COLO668 (cell line): ENCODE measurements around the gene TARBP1.

ENCODE experiments used
- DNase-seq: peaks from one replicate; lab custom pipeline; 2025; ENCODE audit not compliant: unreplicated experiment; lab: John Stamatoyannopoulos, UW

The TARBP1 gene

GRCh38 chr1:234484991-234485739 is 6.2 kb upstream of the TARBP1 start:
- no peak for DNase-seq

GRCh38 chr1:234484218-234484617 is 5.2 kb upstream of the TARBP1 start:
- no peak for DNase-seq

GRCh38 chr1:234481771-234482170 is 2.8 kb upstream of the TARBP1 start:
- no peak for DNase-seq

- no peak for DNase-seq
Measured at GRCh38 chr1:234479866-234480265, 887 bp upstream of the TARBP1 start.

- DNase-seq: no peak
Measured at GRCh38 chr1:234479310-234479559, 256 bp upstream of the TARBP1 start.

GRCh38 chr1:234478152-234478480 is 863 bp downstream of the TARBP1 start:
- peak; percentile 90 for DNase-seq

GRCh38 chr1:234477386-234478151 is 1.4 kb downstream of the TARBP1 start:
- DNase-seq: no peak

GRCh38 chr1:234476172-234476571 is 2.8 kb downstream of the TARBP1 start:
- DNase-seq: no peak

GRCh38 chr1:234475167-234475793 is 3.7 kb downstream of the TARBP1 start:
- no peak for DNase-seq

- DNase-seq: no peak
Measured at GRCh38 chr1:234474375-234474774, 4.6 kb downstream of the TARBP1 start.

GRCh38 chr1:234473118-234473517 is 5.9 kb downstream of the TARBP1 start:
- no peak for DNase-seq

GRCh38 chr1:234469376-234469775 is 9.6 kb downstream of the TARBP1 start:
- DNase-seq: no peak

GRCh38 chr1:234468580-234468979 is 10.4 kb downstream of the TARBP1 start:
- no peak for DNase-seq

GRCh38 chr1:234467821-234468220 is 11.2 kb downstream of the TARBP1 start:
- no peak for DNase-seq

GRCh38 chr1:234466945-234467344 is 12.0 kb downstream of the TARBP1 start:
- no peak for DNase-seq

- DNase-seq: no peak
Measured at GRCh38 chr1:234463749-234464148, 15.2 kb downstream of the TARBP1 start.

GRCh38 chr1:234460652-234461051 is 18.3 kb downstream of the TARBP1 start:
- DNase-seq: no peak

GRCh38 chr1:234458352-234459017 is 20.5 kb downstream of the TARBP1 start:
- DNase-seq: no peak

GRCh38 chr1:234454926-234455325 is 24.1 kb downstream of the TARBP1 start:
- no peak for DNase-seq

GRCh38 chr1:234452406-234452965 is 26.5 kb downstream of the TARBP1 start:
- no peak for DNase-seq

- DNase-seq: no peak
Measured at GRCh38 chr1:234440348-234440747, 38.6 kb downstream of the TARBP1 start.

GRCh38 chr1:234438579-234438978 is 40.4 kb downstream of the TARBP1 start:
- DNase-seq: no peak
